DMS53 treated with DMSO at 0.1 percent for 48 hours (cell line): Measurements from ENCODE around the gene RIMBP2.
A peak's percentile ranks its signal among the peaks of the same experiment; 100 is the strongest.

ENCODE experiments used
- DNase-seq: peaks from one replicate; lab custom pipeline; 2025; ENCODE audit not compliant: unreplicated experiment; lab: John Stamatoyannopoulos, UW

RIMBP2 gene

GRCh38 chr12:130428116-130428515 lies 288.0 kb downstream of the RIMBP2 start:
- no peak for DNase-seq

GRCh38 chr12:130427381-130427887 lies 288.7 kb downstream of the RIMBP2 start:
- DNase-seq: no peak

- DNase-seq: no peak
These were observed 290.3 kb downstream of the RIMBP2 start for GRCh38 chr12:130425698-130426245.

GRCh38 chr12:130424858-130425697 lies 291.0 kb downstream of the RIMBP2 start:
- no peak for DNase-seq

GRCh38 chr12:130423991-130424857 lies 291.9 kb downstream of the RIMBP2 start:
- no peak for DNase-seq

- no peak for DNase-seq
These were observed 293.0 kb downstream of the RIMBP2 start for GRCh38 chr12:130423136-130423535.

- DNase-seq: no peak
These were observed 293.4 kb downstream of the RIMBP2 start for GRCh38 chr12:130422676-130423075.

GRCh38 chr12:130421896-130422295 lies 294.2 kb downstream of the RIMBP2 start:
- DNase-seq: no peak

- no peak for DNase-seq
These were observed 296.0 kb downstream of the RIMBP2 start for GRCh38 chr12:130420071-130420470.

- DNase-seq: no peak
These were observed 297.0 kb downstream of the RIMBP2 start for GRCh38 chr12:130419116-130419515.

- DNase-seq: no peak
These were observed 297.8 kb downstream of the RIMBP2 start for GRCh38 chr12:130418251-130418650.

- no peak for DNase-seq
These were observed 301.7 kb downstream of the RIMBP2 start for GRCh38 chr12:130414381-130414780.

GRCh38 chr12:130413909-130414308 lies 302.2 kb downstream of the RIMBP2 start:
- DNase-seq: no peak

GRCh38 chr12:130412384-130412783 lies 303.7 kb downstream of the RIMBP2 start:
- no peak for DNase-seq

- DNase-seq: no peak
These were observed 310.8 kb downstream of the RIMBP2 start for GRCh38 chr12:130405332-130405731.

- no peak for DNase-seq
These were observed 314.4 kb downstream of the RIMBP2 start for GRCh38 chr12:130401703-130402102.

GRCh38 chr12:130398100-130398848 lies 317.8 kb downstream of the RIMBP2 start:
- peak; percentile 59 for DNase-seq

GRCh38 chr12:130396667-130397066 lies 319.4 kb downstream of the RIMBP2 start:
- no peak for DNase-seq

- no peak for DNase-seq
These were observed 321.2 kb downstream of the RIMBP2 start for GRCh38 chr12:130394906-130395305.

- no peak for DNase-seq
These were observed 324.9 kb downstream of the RIMBP2 start for GRCh38 chr12:130391186-130391585.

GRCh38 chr12:130385193-130385592 lies 330.9 kb downstream of the RIMBP2 start:
- DNase-seq: no peak
